AG04449 (cell line): ENCODE data around the gene CCM2.

ENCODE experiments used
- CTCF ChIA-PET: fragments of 350-600 bp; formaldehyde crosslinking; extraction: SDS; loops from one replicate; lab custom pipeline; 2021; ENCODE audit warnings: antibody characterized with exemption; lab: Yijun Ruan, JAX
- POLR2A ChIA-PET: fragments of 400-600, 350-600 bp; formaldehyde crosslinking; extraction: SDS; loops from one replicate; lab custom pipeline; 2020; ENCODE audit warnings: antibody characterized with exemption, inconsistent platforms; lab: Yijun Ruan, JAX
- DNase-seq: peaks from one replicate; pipeline ENCODE4 v3.0.0-alpha.2; 2010; ENCODE audit warnings: low read depth, low spot score
- H3K4me3 ChIP-seq: 2 replicates; pipeline ENCODE4 v1.5.1; 2011; ENCODE audit warnings: low read depth, mild to moderate bottlenecking, control low read depth, low read length
- CTCF ChIP-seq: IDR thresholded peaks from one replicate; pipeline ENCODE4 v1.5.1; 2011; ENCODE audit warnings: mild to moderate bottlenecking, moderate library complexity, low read length, control low read depth, inconsistent platforms; ENCODE audit not compliant: insufficient read depth; ENCODE audit errors: missing control alignments

The CCM2 gene

GRCh38 chr7:44959433-44959951 is 40.5 kb upstream of the CCM2 start:
- no peak overlapping the region for H3K4me3 ChIP-seq
- ChIA-PET POLR2A (no interaction called here), CTCF (no interaction called here)
- DNase-seq, result no peak
- no peak for TF ChIP-seq CTCF

- H3K4me3 ChIP-seq, result no peak overlapping the region
- TF ChIP-seq CTCF, result no peak
- ChIA-PET POLR2A (no interaction called here), CTCF (no interaction called here)
- DNase-seq, result no peak
These were observed 39.9 kb upstream of the CCM2 start for GRCh38 chr7:44960011-44960580.

GRCh38 chr7:44961844-44962482 is 38.0 kb upstream of the CCM2 start:
- TF ChIP-seq CTCF, result no peak
- no peak for DNase-seq
- ChIA-PET CTCF (interaction anchor here (0.9 to 4.9 kb wide), 5 partner anchors 8 to 39 kb away, joined by 3 to 38 read pairs (median 3); no protein-coding TSS in a partner anchor), POLR2A (no interaction called here)
- H3K4me3 ChIP-seq, result no peak overlapping the region

GRCh38 chr7:44962483-44963251 is 37.3 kb upstream of the CCM2 start:
- DNase-seq, result no peak
- ChIA-PET CTCF (interaction anchor here (0.9 to 4.9 kb wide), 6 partner anchors 9 to 173 kb away, joined by 3 to 38 read pairs (median 10); no protein-coding TSS in a partner anchor), POLR2A (no interaction called here)
- peak; percentile 15 for TF ChIP-seq CTCF
- peak overlapping the region; percentile 48 for H3K4me3 ChIP-seq

- H3K4me3 ChIP-seq, result no peak overlapping the region
- POLR2A ChIA-PET, result no interaction called here
- CTCF ChIA-PET, result interaction anchor here (0.9 to 4.9 kb wide), 7 partner anchors 8 to 214 kb away, joined by 3 to 38 read pairs (median 3); no protein-coding TSS in a partner anchor
- no peak for TF ChIP-seq CTCF
- DNase-seq, result no peak
These were observed 36.4 kb upstream of the CCM2 start for GRCh38 chr7:44963364-44964290.
